ENCODE measurements around the gene PTPRK. TPM values are rescaled to one million over a fixed set of nuclear protein-coding genes. Genes with fewer than 3 reads are reported as not detected.

The PTPRK gene
- polyA plus RNA-seq, 1 donor (not counting 4 experiments of a cell fraction or from before 2014, with no cell fraction given): 52.7 TPM

DNA sequence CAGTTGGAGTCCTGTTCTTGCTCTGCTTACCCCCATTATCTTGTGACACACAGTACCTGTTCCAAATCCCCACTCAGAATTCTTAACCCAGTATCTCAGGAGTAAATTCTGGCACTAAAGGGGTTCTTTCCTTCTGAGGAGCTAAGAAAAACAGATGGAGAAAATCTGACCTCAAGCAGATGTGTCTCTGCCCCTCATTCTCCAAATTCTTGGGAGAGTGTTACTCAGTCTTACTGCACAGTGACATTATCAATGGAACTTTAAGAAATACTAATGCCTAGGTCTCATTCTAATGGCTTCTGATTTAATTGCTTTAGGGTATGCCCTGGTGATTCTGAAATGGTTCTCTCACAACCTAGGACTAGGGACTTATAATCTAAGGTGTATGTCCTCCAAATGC is 40.6 kb upstream of the PTPRK start:
- no peaks in the 10 kb centered on the region for H4K20me1 ChIP-seq (ENCODE audit: control insufficient read depth, extremely low read depth, insufficient read depth, low read length)
- H3K9me1 ChIP-seq (ENCODE audit: control insufficient read depth, extremely low read depth, insufficient read depth, low read length): no peaks in the 10 kb centered on the region
- no peaks in the 10 kb centered on the region for H3K4me1 ChIP-seq (ENCODE audit: control insufficient read depth, extremely low read depth, insufficient read depth, low read length)
- H3K9ac ChIP-seq (ENCODE audit: control insufficient read depth, extremely low read depth, insufficient read depth, low read length): no peak overlapping the region
- no peak overlapping the region for H3K27ac ChIP-seq (ENCODE audit: control insufficient read depth, insufficient read depth, low read length)
- no peaks in the 10 kb centered on the region for H3K9me3 ChIP-seq (ENCODE audit: control insufficient read depth, low read depth, low read length)
- DNase-seq (ENCODE audit: low read depth, low spot score) (no peak), FAIRE-seq (no peak)
- H3K36me3 ChIP-seq (ENCODE audit: control insufficient read depth in 2 of 2, extremely low read depth in 1 of 2, insufficient read depth in 2 of 2, low read length in 2 of 2): no peaks in the 10 kb centered on the region
- no peak for TF ChIP-seq CTCF (optimal IDR thresholded peaks at IDR 0.05 in 1 of 3, IDR thresholded peaks at IDR 0.05 in 1 of 3, conservative IDR thresholded peaks at IDR 0.05 in 1 of 3; ENCODE audit: extremely low read depth in 1 of 3, insufficient read depth in 2 of 3, low read length in 3 of 3)
- TF ChIP-seq EZH2 (IDR thresholded peaks at IDR 0.05; ENCODE audit: low read length): no peak
- peak overlapping the region; percentile 31 for H2AFZ ChIP-seq (ENCODE audit: control insufficient read depth, low read length)
- no peaks in the 10 kb centered on the region for H3K79me2 ChIP-seq (ENCODE audit: control insufficient read depth, insufficient read depth, low read length)
- dilution Hi-C loops (cut with MboI; ENCODE audit: extremely low pct_ligation_motif_present, low sequenced_read_pairs): no loop called here
- H3K4me2 ChIP-seq (ENCODE audit: control insufficient read depth, extremely low read depth, insufficient read depth, low read depth, low read length): no peak overlapping the region
- no peak overlapping the region for H3K4me3 ChIP-seq (ENCODE audit: control insufficient read depth in 2 of 3, extremely low read depth in 1 of 3, insufficient read depth in 2 of 3, low read depth in 1 of 3, low read length in 3 of 3)
- no peaks in the 10 kb centered on the region for H3K27me3 ChIP-seq (ENCODE audit: control insufficient read depth, extremely low read depth, insufficient read depth, low read length)

DNA sequence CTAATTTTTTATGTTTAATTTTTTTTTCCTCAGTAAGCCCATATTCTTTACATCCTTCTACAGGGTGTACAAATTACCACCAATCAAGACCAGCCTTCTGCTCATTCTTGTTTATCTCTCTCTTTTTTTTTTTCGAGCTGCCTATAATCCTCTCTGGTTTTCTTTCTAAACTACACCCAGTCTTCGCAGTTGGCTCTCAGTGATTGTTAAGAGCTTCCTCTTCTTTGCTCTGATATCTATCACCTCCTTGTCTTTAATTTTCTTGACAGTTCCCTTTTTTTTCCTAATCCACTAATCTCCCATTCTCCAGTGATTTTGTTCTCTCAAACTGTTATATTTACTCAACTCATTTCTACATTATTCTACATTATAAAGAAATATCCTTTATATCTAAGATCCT is 38.5 kb upstream of the PTPRK start:
- dilution Hi-C loops (cut with MboI; ENCODE audit: extremely low pct_ligation_motif_present, low sequenced_read_pairs): no loop called here
- no peak overlapping the region for H3K9ac ChIP-seq (ENCODE audit: control insufficient read depth, extremely low read depth, insufficient read depth, low read length)
- no peaks in the 10 kb centered on the region for H3K27me3 ChIP-seq (ENCODE audit: control insufficient read depth, extremely low read depth, insufficient read depth, low read length)
- no peaks in the 10 kb centered on the region for H4K20me1 ChIP-seq (ENCODE audit: control insufficient read depth, extremely low read depth, insufficient read depth, low read length)
- H3K9me3 ChIP-seq (ENCODE audit: control insufficient read depth, low read depth, low read length): no peaks in the 10 kb centered on the region
- FAIRE-seq (no peak), DNase-seq (ENCODE audit: low read depth, low spot score) (no peak)
- no peak overlapping the region for H2AFZ ChIP-seq (ENCODE audit: control insufficient read depth, low read length)
- no peak overlapping the region for H3K4me2 ChIP-seq (ENCODE audit: control insufficient read depth, extremely low read depth, insufficient read depth, low read depth, low read length)
- H3K9me1 ChIP-seq (ENCODE audit: control insufficient read depth, extremely low read depth, insufficient read depth, low read length): no peaks in the 10 kb centered on the region
- H3K36me3 ChIP-seq (ENCODE audit: control insufficient read depth in 2 of 2, extremely low read depth in 1 of 2, insufficient read depth in 2 of 2, low read length in 2 of 2): no peaks in the 10 kb centered on the region
- no peak overlapping the region for H3K4me3 ChIP-seq (ENCODE audit: control insufficient read depth in 2 of 3, extremely low read depth in 1 of 3, insufficient read depth in 2 of 3, low read depth in 1 of 3, low read length in 3 of 3)
- no peaks in the 10 kb centered on the region for H3K4me1 ChIP-seq (ENCODE audit: control insufficient read depth, extremely low read depth, insufficient read depth, low read length)
- no peak for TF ChIP-seq CTCF (optimal IDR thresholded peaks at IDR 0.05 in 1 of 3, IDR thresholded peaks at IDR 0.05 in 1 of 3, conservative IDR thresholded peaks at IDR 0.05 in 1 of 3; ENCODE audit: extremely low read depth in 1 of 3, insufficient read depth in 2 of 3, low read length in 3 of 3)
- TF ChIP-seq EZH2 (IDR thresholded peaks at IDR 0.05; ENCODE audit: low read length): no peak
- H3K79me2 ChIP-seq (ENCODE audit: control insufficient read depth, insufficient read depth, low read length): no peaks in the 10 kb centered on the region
- no peak overlapping the region for H3K27ac ChIP-seq (ENCODE audit: control insufficient read depth, insufficient read depth, low read length)

Data from keratinocyte (primary cell).